Measurements from ENCODE around the gene OLIG3.

Gene OLIG3

DNA sequence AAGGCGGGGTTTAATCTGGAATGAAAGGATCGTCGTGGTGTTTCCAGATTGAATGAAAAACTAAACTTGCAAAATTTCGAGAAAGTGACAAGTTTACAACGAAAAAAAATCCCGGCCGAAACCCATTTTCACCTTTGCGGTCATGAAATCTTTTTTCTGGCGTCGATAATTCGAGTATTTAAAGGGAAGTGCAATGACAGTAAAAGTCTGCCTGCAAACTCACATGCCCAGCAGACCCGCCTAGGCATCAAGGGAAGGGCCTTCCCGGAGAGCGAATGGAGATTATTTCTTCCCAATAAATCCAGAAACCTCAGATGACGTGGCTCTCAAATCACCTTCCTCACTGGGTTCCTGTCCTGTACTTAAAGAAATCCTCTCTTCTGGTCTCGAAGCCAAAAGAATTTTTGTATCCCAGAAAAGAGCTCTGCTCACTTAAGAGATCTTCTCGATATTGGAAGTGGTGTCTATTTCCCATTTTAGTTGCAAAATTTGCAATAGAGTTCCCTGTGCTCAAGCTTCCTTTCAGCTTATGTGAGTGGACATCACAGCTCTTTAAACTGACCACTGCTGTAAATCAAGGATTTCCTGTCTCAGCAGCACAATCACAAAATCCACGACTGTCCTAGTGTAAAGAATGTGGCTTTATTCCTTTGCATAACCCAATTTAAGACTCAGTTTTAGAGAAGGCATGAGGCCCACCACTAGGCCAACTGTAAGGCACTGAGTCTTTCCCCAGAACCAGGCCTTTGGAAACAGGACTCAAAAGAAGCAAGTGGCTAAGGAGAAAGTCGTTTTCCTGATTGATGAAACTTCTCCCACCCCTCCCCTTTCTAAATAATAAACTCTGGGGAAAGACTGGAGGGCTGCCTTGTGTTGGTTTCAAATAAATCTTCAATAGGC is 3.9 kb downstream of the OLIG3 start:
- H3K4me1 ChIP-seq: no peaks in the 10 kb centered on the region
- no peak overlapping the region for H3K4me3 ChIP-seq

DNA sequence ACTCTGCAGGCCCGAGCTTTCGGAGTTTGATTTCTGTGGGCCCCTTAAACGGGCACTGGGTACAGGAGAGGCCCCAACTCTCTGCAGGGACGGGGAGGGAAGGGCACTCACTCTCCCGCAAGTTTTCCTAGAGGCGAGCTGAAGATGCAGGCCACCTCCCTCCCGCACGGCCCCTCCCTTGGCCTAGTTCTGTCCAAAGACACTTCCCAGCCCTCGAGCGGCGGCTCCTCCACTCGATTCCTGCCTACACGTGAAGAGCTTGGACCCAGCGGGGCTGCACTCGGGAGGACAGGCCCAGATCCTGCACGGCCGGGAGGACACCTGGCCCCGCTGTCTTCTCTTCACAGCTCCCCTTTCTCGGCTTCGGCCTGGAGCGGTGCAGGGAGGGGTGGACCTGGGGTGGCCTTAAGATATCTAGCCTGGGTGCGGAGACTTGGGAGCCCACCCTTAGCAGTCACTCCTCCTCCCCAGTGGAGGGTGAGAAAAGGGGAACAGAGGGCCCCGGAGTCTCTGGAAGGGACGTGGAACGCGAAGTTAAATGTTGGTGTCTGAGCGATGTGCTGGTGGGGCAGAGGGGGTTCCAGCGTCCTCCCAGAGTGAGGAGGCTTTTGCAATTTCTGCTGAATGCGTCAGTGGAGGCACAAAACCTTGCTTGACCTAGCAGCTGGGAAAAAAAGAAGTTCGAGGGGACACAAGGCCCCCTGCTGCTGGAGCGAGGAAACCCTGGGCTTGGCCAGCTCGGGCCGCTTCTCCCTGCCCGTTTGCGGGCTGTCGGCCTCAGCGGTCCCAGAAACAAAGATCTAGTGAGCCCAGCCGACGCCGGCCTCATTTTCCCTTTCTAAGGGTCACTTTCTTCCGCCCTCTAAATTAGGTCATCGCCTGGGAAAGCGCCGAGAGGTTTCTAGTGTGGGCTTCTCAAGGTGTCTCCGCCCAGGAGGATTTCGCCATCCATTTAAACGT is 4.9 kb downstream of the OLIG3 start:
- Histone ChIP-seq H3K9ac (no peak overlapping the region), H3K27ac (no peak overlapping the region), H3K4me1 (no peaks in the 10 kb centered on the region), H3K4me3 (peak overlapping the region; percentile 36; the same call in 1 of the 2 replicates), H3K9me3 (peaks cover 75% of the 10 kb centered on the region), H4K20me1 (no peaks in the 10 kb centered on the region), H3K4me2 (no peak overlapping the region), H3K27me3 (peaks cover 84% of the 10 kb centered on the region), H3K36me3 (peaks cover 8% of the 10 kb centered on the region; the same call in 1 of the 2 replicates)
- no peak for TF ChIP-seq Cebpa-rat (IDR thresholded peaks at IDR 0.05)

More for the DNA sequence above, 3.9 kb downstream of the OLIG3 start:
- Histone ChIP-seq H3K27me3 (peaks cover 87% of the 10 kb centered on the region), H3K36me3 (peaks cover 8% of the 10 kb centered on the region; the same call in 1 of the 2 replicates), H4K20me1 (no peaks in the 10 kb centered on the region), H3K27ac (no peak overlapping the region), H3K4me2 (no peak overlapping the region), H3K9me3 (peaks cover 84% of the 10 kb centered on the region), H3K9ac (no peak overlapping the region)
- no peak for TF ChIP-seq Cebpa-rat (IDR thresholded peaks at IDR 0.05)

DNA sequence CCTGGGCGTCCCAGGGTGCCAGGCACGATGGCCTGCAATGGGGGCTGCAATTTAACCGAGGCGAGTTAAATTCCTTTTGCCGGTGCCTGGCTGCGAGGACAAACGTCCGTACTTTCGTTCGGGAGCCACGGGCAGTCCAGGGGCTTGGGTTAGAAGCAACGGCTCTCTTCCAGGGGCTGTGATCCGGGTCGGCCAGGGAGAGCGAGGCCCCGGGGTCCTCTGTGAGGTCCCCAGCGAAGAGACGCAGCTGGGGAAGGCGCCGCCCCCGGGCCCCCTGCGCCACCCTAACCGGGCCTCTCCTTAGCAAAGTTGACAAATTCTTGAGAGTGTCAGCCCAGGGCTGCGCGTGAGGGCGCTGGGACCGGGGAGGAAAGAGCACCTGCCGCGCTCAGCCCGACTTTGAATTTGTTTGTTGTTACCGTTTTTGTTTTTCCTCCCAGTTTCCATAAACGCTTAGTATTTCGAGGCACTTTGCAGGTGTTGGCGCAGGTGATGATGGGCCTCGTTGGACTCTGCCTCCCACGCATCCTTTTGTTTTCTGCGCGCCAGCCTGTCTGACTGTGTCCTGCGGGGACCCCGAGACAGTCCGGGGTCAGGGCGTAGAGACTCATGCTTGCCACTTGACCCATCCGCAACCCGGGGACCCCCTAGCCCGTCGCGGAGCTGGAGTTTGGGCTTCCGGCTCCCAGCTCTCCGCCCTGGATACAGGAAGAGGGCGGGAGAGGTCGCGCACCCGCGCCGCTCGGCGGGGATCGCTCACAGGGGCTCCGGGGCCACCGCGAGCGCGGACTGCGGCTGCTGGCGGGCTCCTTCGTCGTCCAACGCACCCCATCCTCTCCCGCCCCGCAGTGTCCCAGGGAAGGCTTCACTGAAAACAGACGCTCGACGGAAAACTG is 5.8 kb downstream of the OLIG3 start:
- Histone ChIP-seq H3K4me2 (no peak overlapping the region), H3K27me3 (peaks cover 75% of the 10 kb centered on the region), H3K4me3 (peak overlapping the region; percentile 36; the same call in 1 of the 2 replicates), H3K4me1 (no peaks in the 10 kb centered on the region), H3K9me3 (peaks cover 65% of the 10 kb centered on the region), H3K36me3 (peaks cover 8% of the 10 kb centered on the region; the same call in 1 of the 2 replicates), H3K9ac (no peak overlapping the region), H3K27ac (no peak overlapping the region), H4K20me1 (no peaks in the 10 kb centered on the region)
- TF ChIP-seq Cebpa-rat (IDR thresholded peaks at IDR 0.05): no peak

DNA sequence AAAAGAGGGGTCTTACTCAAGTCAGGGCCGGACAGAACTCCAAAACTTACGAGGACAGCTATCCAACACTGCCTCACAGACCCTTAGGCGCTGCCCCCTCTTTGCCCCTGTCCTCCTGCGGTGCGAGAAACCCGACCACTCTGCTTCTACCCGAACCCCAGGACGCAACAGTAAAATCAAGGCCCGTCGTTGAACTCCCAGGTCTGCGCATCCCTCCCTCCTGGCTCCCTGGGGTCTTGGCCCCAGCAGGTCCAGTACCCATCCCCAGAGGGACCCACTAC is 6.4 kb downstream of the OLIG3 start:
- peaks cover 60% of the 10 kb centered on the region for H3K9me3 ChIP-seq
- no peak overlapping the region for H3K4me3 ChIP-seq
- H3K9ac ChIP-seq: no peak overlapping the region
- H3K4me2 ChIP-seq: no peak overlapping the region
- H3K27ac ChIP-seq: no peak overlapping the region
- peaks cover 69% of the 10 kb centered on the region for H3K27me3 ChIP-seq
- H4K20me1 ChIP-seq: no peaks in the 10 kb centered on the region
- peaks cover 8% of the 10 kb centered on the region; the same call in 1 of the 2 replicates for H3K36me3 ChIP-seq
- no peaks in the 10 kb centered on the region for H3K4me1 ChIP-seq
- no peak for TF ChIP-seq Cebpa-rat (IDR thresholded peaks at IDR 0.05)

DNA sequence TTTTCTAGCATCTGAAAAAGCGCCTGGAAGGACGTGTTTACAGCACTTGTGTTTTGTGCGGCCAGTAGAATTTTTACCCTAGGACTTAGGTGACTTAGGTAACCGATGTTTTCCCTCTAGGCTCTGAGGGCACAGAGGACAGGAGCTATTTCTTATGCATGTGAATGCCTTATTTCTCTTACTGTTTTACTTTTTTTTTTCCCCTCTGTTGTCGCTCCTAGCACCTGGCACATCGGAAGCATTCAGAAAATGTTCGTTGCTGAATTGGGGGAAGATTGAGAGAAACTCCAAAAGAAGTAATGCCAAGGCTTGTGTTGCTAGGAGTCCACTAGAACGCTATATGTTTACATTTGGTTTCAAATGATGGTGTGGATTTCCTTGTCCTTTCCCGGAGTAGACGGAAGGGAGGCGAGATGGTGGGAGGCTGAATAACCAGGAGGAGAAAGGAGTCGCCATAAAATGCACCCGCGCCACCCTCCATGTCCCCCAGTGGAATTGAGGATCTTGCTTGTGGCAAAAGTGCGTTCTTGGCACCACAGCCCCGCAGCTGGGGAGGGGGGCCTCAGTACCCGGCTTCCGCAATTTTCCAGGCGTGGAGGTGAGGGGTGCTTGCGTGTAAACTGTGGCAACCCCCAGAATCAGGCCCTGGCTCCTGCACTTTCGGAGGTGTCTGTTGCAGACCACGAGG is 6.9 kb downstream of the OLIG3 start:
- no peak overlapping the region for H3K9ac ChIP-seq
- no peak overlapping the region for H3K4me3 ChIP-seq

DNA sequence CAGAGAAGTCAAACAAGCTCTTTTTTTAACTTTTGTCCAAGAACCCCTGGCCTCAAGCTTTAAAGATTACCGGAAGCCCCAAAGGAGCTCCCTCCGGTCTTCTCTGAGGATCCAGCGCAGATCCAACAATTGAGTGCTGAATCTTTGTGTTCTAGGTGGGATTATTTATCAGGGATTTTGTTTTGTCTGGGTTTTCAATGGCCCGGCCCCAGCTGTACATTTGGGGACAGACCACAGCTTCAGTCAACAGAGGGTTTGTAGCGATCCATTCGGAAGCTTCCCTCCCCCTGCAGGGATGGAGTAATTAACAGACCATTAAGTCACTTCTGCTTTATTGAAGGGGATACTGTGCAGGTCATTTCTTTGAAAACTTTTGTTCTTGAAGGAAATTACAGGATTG is 7.8 kb downstream of the OLIG3 start:
- Histone ChIP-seq H4K20me1 (no peaks in the 10 kb centered on the region), H3K9me3 (peaks cover 46% of the 10 kb centered on the region), H3K27me3 (peaks cover 55% of the 10 kb centered on the region), H3K36me3 (peaks cover 8% of the 10 kb centered on the region; the same call in 1 of the 2 replicates), H3K27ac (no peak overlapping the region), H3K4me1 (no peaks in the 10 kb centered on the region), H3K4me2 (no peak overlapping the region), H3K4me3 (no peak overlapping the region), H3K9ac (no peak overlapping the region)
- no peak for TF ChIP-seq Cebpa-rat (IDR thresholded peaks at IDR 0.05)

More for the DNA sequence above, 6.9 kb downstream of the OLIG3 start:
- Histone ChIP-seq H4K20me1 (no peaks in the 10 kb centered on the region), H3K27me3 (peaks cover 64% of the 10 kb centered on the region), H3K4me1 (no peaks in the 10 kb centered on the region), H3K4me2 (no peak overlapping the region), H3K9me3 (peaks cover 55% of the 10 kb centered on the region), H3K36me3 (peaks cover 8% of the 10 kb centered on the region; the same call in 1 of the 2 replicates), H3K27ac (no peak overlapping the region)
- TF ChIP-seq Cebpa-rat (IDR thresholded peaks at IDR 0.05): no peak

DNA sequence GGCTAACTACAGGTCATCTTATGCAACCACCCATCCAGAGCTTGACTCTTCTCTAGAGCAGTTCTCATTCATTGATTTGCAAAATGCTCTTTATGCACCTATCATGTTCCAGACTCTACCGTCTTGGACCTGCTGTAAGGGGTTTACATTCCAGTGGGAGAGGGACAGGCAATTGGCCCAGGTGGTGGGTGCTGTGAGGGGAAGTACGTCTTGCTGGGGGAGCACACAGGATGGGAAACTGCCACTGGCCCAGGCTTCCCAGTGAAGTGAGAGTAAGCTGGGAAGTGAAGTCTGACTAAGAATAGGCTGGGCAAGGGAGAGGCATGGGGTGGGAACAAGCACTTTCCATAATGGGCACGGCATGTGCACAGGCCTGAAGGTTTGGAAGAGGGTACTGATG is 13.8 kb downstream of the OLIG3 start:
- no peak for TF ChIP-seq Cebpa-rat (IDR thresholded peaks at IDR 0.05)
- Histone ChIP-seq H3K4me3 (no peak overlapping the region), H3K36me3 (no peaks in the 10 kb centered on the region), H3K9ac (no peak overlapping the region), H4K20me1 (no peaks in the 10 kb centered on the region), H3K9me3 (no peaks in the 10 kb centered on the region), H3K27ac (no peak overlapping the region), H3K4me1 (no peaks in the 10 kb centered on the region), H3K27me3 (no peaks in the 10 kb centered on the region), H3K4me2 (no peak overlapping the region)

DNA sequence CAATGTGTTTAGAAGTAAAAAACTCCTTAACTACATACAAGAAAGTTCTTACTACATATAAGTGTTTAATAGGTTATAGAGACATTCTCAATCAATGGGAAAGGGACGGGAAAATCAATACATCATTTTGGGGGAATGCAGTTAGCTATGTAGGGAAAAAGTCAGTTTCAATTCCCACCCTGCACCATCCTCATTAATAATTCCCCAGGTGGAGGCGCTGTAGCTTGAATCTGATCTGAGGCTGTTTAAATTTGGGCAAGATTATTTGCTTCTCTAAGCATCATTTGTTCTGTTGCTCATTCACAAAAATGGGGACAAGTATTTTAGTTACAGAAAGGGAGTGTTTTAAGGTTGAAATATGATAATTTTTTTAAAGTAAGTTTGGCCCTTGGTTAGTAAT is 19.1 kb downstream of the OLIG3 start:
- Histone ChIP-seq H3K36me3 (no peaks in the 10 kb centered on the region), H3K4me1 (no peaks in the 10 kb centered on the region), H3K9me3 (no peaks in the 10 kb centered on the region), H3K4me3 (no peak overlapping the region), H3K27me3 (no peaks in the 10 kb centered on the region), H4K20me1 (no peaks in the 10 kb centered on the region), H3K27ac (no peak overlapping the region), H3K4me2 (no peak overlapping the region), H3K9ac (no peak overlapping the region)
- TF ChIP-seq Cebpa-rat (IDR thresholded peaks at IDR 0.05): no peak
